HepG2 (cell line): Measurements from ENCODE around the gene SMAD6. TPM values are rescaled to one million over a fixed set of nuclear protein-coding genes. Genes with fewer than 3 reads are reported as not detected.

ENCODE experiments used
- CC2D1A ChIP-seq: sonication (generic); formaldehyde crosslinking; IDR thresholded peaks from 2 replicates; pipeline ENCODE4 v1.8.1; 2023; ENCODE audit warnings: mild to moderate bottlenecking, missing genetic modification reagents
- DDIT3 ChIP-seq: sonication (generic); formaldehyde crosslinking; IDR thresholded peaks from 2 replicates; pipeline ENCODE4 v1.4.0; 2020; ENCODE audit warnings: mild to moderate bottlenecking, missing genetic modification reagents
- DZIP1 ChIP-seq: sonication (generic); formaldehyde crosslinking; IDR thresholded peaks from 2 replicates; pipeline ENCODE4 v1.5.0; 2020; ENCODE audit warnings: mild to moderate bottlenecking, missing genetic modification reagents
- GPN1 ChIP-seq: sonication (generic); formaldehyde crosslinking; IDR thresholded peaks from 2 replicates; pipeline ENCODE4 v1.5.1; 2020; ENCODE audit warnings: missing genetic modification reagents, borderline replicate concordance
- HIC2 ChIP-seq: sonication (generic); formaldehyde crosslinking; IDR thresholded peaks from 2 replicates; pipeline ENCODE4 v1.9.0; 2022; ENCODE audit warnings: low read depth, missing genetic modification reagents
- HNF4A ChIP-seq: sonication (generic); formaldehyde crosslinking; IDR thresholded peaks from 2 replicates; pipeline ENCODE4 v1.4.0; 2020; ENCODE audit warnings: missing genetic modification reagents
- LRRFIP1 ChIP-seq: sonication (generic); formaldehyde crosslinking; conservative IDR thresholded peaks from 2 replicates; pipeline ENCODE4 v1.4.0; 2020; ENCODE audit warnings: missing genetic modification reagents
- MIXL1 ChIP-seq: IDR thresholded peaks from 2 replicates; pipeline ENCODE4 v1.6.1; 2016
- RFX1 ChIP-seq: fragments of 450-650 bp; IDR thresholded peaks from 2 replicates; pipeline ENCODE4 v1.6.1; 2017
- SMAD9 ChIP-seq: sonication (generic); formaldehyde crosslinking; IDR thresholded peaks from 2 replicates; pipeline ENCODE4 v1.5.1; 2020; ENCODE audit warnings: mild to moderate bottlenecking, missing genetic modification reagents
- TEF ChIP-seq: sonication (generic); formaldehyde crosslinking; IDR thresholded peaks from 2 replicates; pipeline ENCODE4 v1.5.0; 2020; ENCODE audit warnings: missing genetic modification reagents
- XRCC5 ChIP-seq: fragments of 200-400 bp; formaldehyde crosslinking; optimal IDR thresholded peaks from 2 replicates; pipeline ENCODE3; 2017; ENCODE audit warnings: mild to moderate bottlenecking, low read length
- ZBTB33 ChIP-seq: sonication (generic); formaldehyde crosslinking; IDR thresholded peaks from 2 replicates; pipeline ENCODE4 v1.4.0; 2020; ENCODE audit warnings: missing genetic modification reagents
- ZFP1 ChIP-seq: IDR thresholded peaks from 2 replicates; pipeline ENCODE4 v1.6.1; 2016
- ZKSCAN1 ChIP-seq: fragments of 150-350 bp; IDR thresholded peaks from 2 replicates; pipeline ENCODE4 v1.6.1; 2014; ENCODE audit warnings: low read length
- ZMAT3 ChIP-seq: sonication (generic); formaldehyde crosslinking; conservative IDR thresholded peaks from 2 replicates; pipeline ENCODE4 v1.7.0; 2021; ENCODE audit warnings: missing genetic modification reagents
- ZNF20 ChIP-seq: sonication (generic); formaldehyde crosslinking; IDR thresholded peaks from 2 replicates; pipeline ENCODE4 v1.4.0; 2020; ENCODE audit warnings: mild to moderate bottlenecking, moderate library complexity, missing genetic modification reagents
- ZNF253 ChIP-seq: sonication (generic); formaldehyde crosslinking; IDR thresholded peaks from 2 replicates; pipeline ENCODE4 v1.8.0; 2022; ENCODE audit warnings: mild to moderate bottlenecking, missing genetic modification reagents, borderline replicate concordance
- ZNF367 ChIP-seq: sonication (generic); formaldehyde crosslinking; IDR thresholded peaks from 2 replicates; pipeline ENCODE4 v1.4.0; 2020; ENCODE audit warnings: missing genetic modification reagents, borderline replicate concordance
- ZNF496 ChIP-seq: sonication (generic); formaldehyde crosslinking; IDR thresholded peaks from 2 replicates; pipeline ENCODE4 v1.8.1; 2023; ENCODE audit warnings: mild to moderate bottlenecking, moderate library complexity, missing genetic modification reagents; ENCODE audit not compliant: insufficient replicate concordance
- polyA plus RNA-seq, 8 experiments: library from polyadenylated mRNA; depleted of rRNA in 3 of 8; stranded (reverse) in 7 of 8; unstranded in 1 of 8; fragments of >200 nt; fragmentation: Illumina TruSeq in 4 of 8; extraction: Trizol in 4 of 8; gene quantifications; 2 replicates each; pipeline versions ENCODE4 v1.2.1 to v1.2.3, GENCODE V29; 2011 to 2016; ENCODE audit warnings: low read depth in 4 of 8, missing spikeins in 1 of 8, mixed read lengths in 1 of 8; ENCODE audit not compliant: insufficient read depth in 1 of 8
- total RNA-seq, 5 experiments: library from RNA; depleted of rRNA; stranded (reverse); fragments of >200 nt; fragmentation: Illumina TruSeq; extraction: Trizol; gene quantifications; 2 replicates each; pipeline ENCODE4 v1.2.3, GENCODE V29; 2016; ENCODE audit warnings: low read depth in 1 of 5

Gene SMAD6
- total and polyA plus RNA-seq, 2 of the 13 experiments (the other 11 are each of a cell fraction or from before 2014, with no cell fraction given), result 3.3 to 4.4 TPM

- no peak for TF ChIP-seq ZBTB33
- no peak for TF ChIP-seq HIC2 (CRISPR knock-in tag)
- TF ChIP-seq CC2D1A, result no peak
- peak; percentile 41; the same call in 1 of the 2 replicates for TF ChIP-seq ZFP1 (CRISPR knock-in tag)
- TF ChIP-seq SMAD9 (CRISPR knock-in tag), result no peak
- TF ChIP-seq TEF, result no peak
- TF ChIP-seq HNF4A (CRISPR knock-in tag), result no peak
- TF ChIP-seq RFX1, result no peak
- TF ChIP-seq ZNF496 (CRISPR knock-in tag), result no peak
- TF ChIP-seq GPN1 (CRISPR knock-in tag), result no peak
- no peak for TF ChIP-seq LRRFIP1 (CRISPR knock-in tag)
- no peak for TF ChIP-seq ZNF367
- TF ChIP-seq ZNF20 (CRISPR knock-in tag), result no peak
- TF ChIP-seq ZMAT3 (CRISPR knock-in tag), result peak; percentile 52; the same call in 1 of the 2 replicates
- TF ChIP-seq ZKSCAN1, result no peak
- no peak for TF ChIP-seq DDIT3
- peak; percentile 26 for TF ChIP-seq XRCC5
- 0 out of 2 replicates have a peak, but pooled peaks have one; percentile 40 for TF ChIP-seq MIXL1 (CRISPR knock-in tag)
- no peak for TF ChIP-seq DZIP1 (CRISPR knock-in tag)
- no peak for TF ChIP-seq ZNF253 (CRISPR knock-in tag)
Measured at GRCh38 chr15:66702035-66702786, at the start of gene SMAD6 (continued).
